HCT116 (cell line): ENCODE data around the gene CLDN3.

Experiments
- CEBPB ChIP-seq: IDR thresholded peaks from 2 replicates; pipeline ENCODE4 v1.6.1; 2012; ENCODE audit warnings: low read depth
- EZH2 ChIP-seq: fragments of 200-600 bp; sonication (generic); IDR thresholded peaks from 2 replicates; pipeline ENCODE4 v1.6.1; 2017; ENCODE audit warnings: antibody characterized with exemption, mixed run types
- EZH2phosphoT487 ChIP-seq: fragments of 200-600 bp; IDR thresholded peaks from 2 replicates; pipeline ENCODE4 v1.6.1; 2018; ENCODE audit warnings: antibody characterized with exemption, borderline replicate concordance
- FOSL1 ChIP-seq: IDR thresholded peaks from 2 replicates; pipeline ENCODE4 v1.6.1; 2012; ENCODE audit warnings: low read depth
- JUND ChIP-seq: IDR thresholded peaks from 2 replicates; pipeline ENCODE4 v1.6.1; 2012
- POLR2A ChIP-seq: IDR thresholded peaks from 2 replicates; pipeline ENCODE4 v1.7.0; 2011; ENCODE audit warnings: borderline replicate concordance; ENCODE audit not compliant: insufficient read depth, insufficient read length; ENCODE audit errors: extremely low read depth
- POLR2AphosphoS5 ChIP-seq: IDR thresholded peaks from 2 replicates; pipeline ENCODE4 v1.6.1; 2011; ENCODE audit warnings: mild to moderate bottlenecking, low read depth, low read length, moderate library complexity
- SIN3A ChIP-seq: IDR thresholded peaks from 2 replicates; pipeline ENCODE4 v1.6.1; 2012; ENCODE audit warnings: low read depth
- TCF7L2 ChIP-seq: IDR thresholded peaks from 2 replicates; pipeline ENCODE4 v1.7.0; 2011; ENCODE audit warnings: borderline replicate concordance, inconsistent platforms; ENCODE audit not compliant: insufficient read depth, insufficient read length; ENCODE audit errors: extremely low read depth
- ZBTB33 ChIP-seq: IDR thresholded peaks from 2 replicates; pipeline ENCODE4 v1.6.1; 2011; ENCODE audit warnings: mild to moderate bottlenecking, low read length, moderate library complexity; ENCODE audit not compliant: insufficient replicate concordance; ENCODE audit errors: extremely low read depth
- ZNF274 ChIP-seq: fragments of 200-500 bp; sonication (Bioruptor generic); IDR thresholded peaks from 2 replicates; pipeline ENCODE4 v1.6.1; 2014; ENCODE audit warnings: mild to moderate bottlenecking, low read depth, low read length, inconsistent platforms
- TF ChIP-seq, protein P1 (sequence below), 3 experiments: fragments of 200-600 bp in 1 of 3; sonication (generic) in 1 of 3; IDR thresholded peaks in 2 of 3; conservative IDR thresholded peaks in 1 of 3; 2 replicates each; pipeline ENCODE4 v1.5.1; 2012 to 2017; ENCODE audit warnings: low read depth in 2 of 3, low read length in 2 of 3, antibody characterized with exemption in 1 of 3, borderline replicate concordance in 1 of 3, control low read depth in 1 of 3, mild to moderate bottlenecking in 1 of 3, mixed read lengths in 1 of 3, mixed run types in 1 of 3, moderate library complexity in 1 of 3; ENCODE audit not compliant: insufficient read depth in 1 of 3
- TF ChIP-seq, protein P2 (sequence below): IDR thresholded peaks from 2 replicates; pipeline ENCODE4 v1.6.1; 2012; ENCODE audit warnings: low read depth

- TF ChIP-seq, protein P1, sequence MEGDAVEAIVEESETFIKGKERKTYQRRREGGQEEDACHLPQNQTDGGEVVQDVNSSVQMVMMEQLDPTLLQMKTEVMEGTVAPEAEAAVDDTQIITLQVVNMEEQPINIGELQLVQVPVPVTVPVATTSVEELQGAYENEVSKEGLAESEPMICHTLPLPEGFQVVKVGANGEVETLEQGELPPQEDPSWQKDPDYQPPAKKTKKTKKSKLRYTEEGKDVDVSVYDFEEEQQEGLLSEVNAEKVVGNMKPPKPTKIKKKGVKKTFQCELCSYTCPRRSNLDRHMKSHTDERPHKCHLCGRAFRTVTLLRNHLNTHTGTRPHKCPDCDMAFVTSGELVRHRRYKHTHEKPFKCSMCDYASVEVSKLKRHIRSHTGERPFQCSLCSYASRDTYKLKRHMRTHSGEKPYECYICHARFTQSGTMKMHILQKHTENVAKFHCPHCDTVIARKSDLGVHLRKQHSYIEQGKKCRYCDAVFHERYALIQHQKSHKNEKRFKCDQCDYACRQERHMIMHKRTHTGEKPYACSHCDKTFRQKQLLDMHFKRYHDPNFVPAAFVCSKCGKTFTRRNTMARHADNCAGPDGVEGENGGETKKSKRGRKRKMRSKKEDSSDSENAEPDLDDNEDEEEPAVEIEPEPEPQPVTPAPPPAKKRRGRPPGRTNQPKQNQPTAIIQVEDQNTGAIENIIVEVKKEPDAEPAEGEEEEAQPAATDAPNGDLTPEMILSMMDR (IDR thresholded peaks at IDR 0.05 in 2 of 3, conservative IDR thresholded peaks at IDR 0.05 in 1 of 3; ENCODE audit: borderline replicate concordance in 1 of 3, insufficient read depth in 1 of 3, low read depth in 2 of 3, low read length in 2 of 3) = no peak
- TF ChIP-seq SIN3A (no peak), POLR2AphosphoS5 (no peak), TCF7L2 (no peak), CEBPB (no peak), FOSL1 (no peak), JUND (no peak), EZH2 (no peak), ZBTB33 (no peak), EZH2phosphoT487 (no peak), ZNF274 (no peak), POLR2A (no peak)
- TF ChIP-seq, protein P2, sequence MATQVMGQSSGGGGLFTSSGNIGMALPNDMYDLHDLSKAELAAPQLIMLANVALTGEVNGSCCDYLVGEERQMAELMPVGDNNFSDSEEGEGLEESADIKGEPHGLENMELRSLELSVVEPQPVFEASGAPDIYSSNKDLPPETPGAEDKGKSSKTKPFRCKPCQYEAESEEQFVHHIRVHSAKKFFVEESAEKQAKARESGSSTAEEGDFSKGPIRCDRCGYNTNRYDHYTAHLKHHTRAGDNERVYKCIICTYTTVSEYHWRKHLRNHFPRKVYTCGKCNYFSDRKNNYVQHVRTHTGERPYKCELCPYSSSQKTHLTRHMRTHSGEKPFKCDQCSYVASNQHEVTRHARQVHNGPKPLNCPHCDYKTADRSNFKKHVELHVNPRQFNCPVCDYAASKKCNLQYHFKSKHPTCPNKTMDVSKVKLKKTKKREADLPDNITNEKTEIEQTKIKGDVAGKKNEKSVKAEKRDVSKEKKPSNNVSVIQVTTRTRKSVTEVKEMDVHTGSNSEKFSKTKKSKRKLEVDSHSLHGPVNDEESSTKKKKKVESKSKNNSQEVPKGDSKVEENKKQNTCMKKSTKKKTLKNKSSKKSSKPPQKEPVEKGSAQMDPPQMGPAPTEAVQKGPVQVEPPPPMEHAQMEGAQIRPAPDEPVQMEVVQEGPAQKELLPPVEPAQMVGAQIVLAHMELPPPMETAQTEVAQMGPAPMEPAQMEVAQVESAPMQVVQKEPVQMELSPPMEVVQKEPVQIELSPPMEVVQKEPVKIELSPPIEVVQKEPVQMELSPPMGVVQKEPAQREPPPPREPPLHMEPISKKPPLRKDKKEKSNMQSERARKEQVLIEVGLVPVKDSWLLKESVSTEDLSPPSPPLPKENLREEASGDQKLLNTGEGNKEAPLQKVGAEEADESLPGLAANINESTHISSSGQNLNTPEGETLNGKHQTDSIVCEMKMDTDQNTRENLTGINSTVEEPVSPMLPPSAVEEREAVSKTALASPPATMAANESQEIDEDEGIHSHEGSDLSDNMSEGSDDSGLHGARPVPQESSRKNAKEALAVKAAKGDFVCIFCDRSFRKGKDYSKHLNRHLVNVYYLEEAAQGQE = no peak
These were observed 3.8 kb upstream of the CLDN3 start for GRCh38 chr7:73773700-73774517.
